ENCODE results near the gene NRIP1. TPM values are rescaled to one million over a fixed set of nuclear protein-coding genes. Genes with fewer than 3 reads are reported as not detected.

The NRIP1 gene
- total and polyA plus RNA-seq, 10 of the 15 experiments (the other 5 are each of a cell fraction or from before 2014, with no cell fraction given) = 2.9 to 26.1 (median 9.3) TPM

GRCh38 chr21:15039607-15040299, 25.0 kb downstream of the NRIP1 start:
- POLR2A ChIA-PET = interaction anchor here (1.2 kb wide), 1 partner anchor 12 kb away, joined by 4 read pairs; no protein-coding TSS in a partner anchor
- Histone ChIP-seq H3K4me2 (ENCODE audit: control insufficient read depth, insufficient read depth) (no peak overlapping the region), H3K79me2 (ENCODE audit: control insufficient read depth, insufficient read depth, low read length) (peaks cover 3% of the 10 kb centered on the region), H3K27me3 (replicated peaks in 1 of 2; ENCODE audit: control insufficient read depth in 2 of 2, insufficient read depth in 2 of 2, low read length in 1 of 2) (no peaks in the 10 kb centered on the region), H3K9me3 (replicated peaks; ENCODE audit: control insufficient read depth, insufficient read depth, low read length) (no peaks in the 10 kb centered on the region; the same call in 2 of the 3 replicates), H4K20me1 (ENCODE audit: control insufficient read depth, insufficient read depth) (no peaks in the 10 kb centered on the region), H3K4me1 (ENCODE audit: control insufficient read depth, insufficient read depth, low read length) (no peaks in the 10 kb centered on the region), H3K27ac (ENCODE audit: control insufficient read depth, insufficient read depth) (no peak overlapping the region), H3K4me3 (no peak overlapping the region), H2AFZ (ENCODE audit: control insufficient read depth, low read depth, low read length) (no peak overlapping the region), H3K9ac (ENCODE audit: control insufficient read depth, insufficient read depth, low read length) (no peak overlapping the region), H3K36me3 (ENCODE audit: control insufficient read depth in 2 of 2, insufficient read depth in 2 of 2, low read length in 1 of 2) (peaks cover 0 to 2% of the 10 kb centered on the region in 2 experiments; a peak in 1 of 4 replicates)
- WGBS (ENCODE audit: insufficient coverage, insufficient replicate concordance, low lambda C conversion rate, missing lambda C conversion rate) = 30% methylated on average over 1 of the region's 1 CpG
- in situ Hi-C loops (cut with MboI) = loop anchor here (25.0 kb wide), 1 partner anchor 698 kb away; the partner anchor contains the start of gene USP25
- SMC1A ChIA-PET (ENCODE audit: uncharacterized antibody, unreplicated experiment) = interaction anchor here (0.8 to 2.1 kb wide), 4 partner anchors 9 to 26 kb away, joined by 3 to 5 read pairs (median 4); no protein-coding TSS in a partner anchor
- intact Hi-C loops (cut with micrococcal nuclease; ENCODE audit: unreplicated experiment) = no loop called here
- TF ChIP-seq BHLHE40 (IDR thresholded peaks at IDR 0.05; ENCODE audit: borderline replicate concordance in 1 of 2, low read depth in 2 of 2, low read length in 1 of 2) = no peak
- no peak for DNase-seq (ENCODE audit: low read depth, low spot score)
- ATAC-seq = no peak
- RAD21 ChIA-PET (ENCODE audit: unreplicated experiment) = interaction anchor here (1.0 to 1.1 kb wide), 2 partner anchors 10 to 12 kb away, joined by 3 to 8 read pairs; no protein-coding TSS in a partner anchor
- FAIRE-seq = no peak
- no TSS peak for BruUV-seq (replicated peaks)
- CTCF ChIA-PET = interaction anchor here (0.8 kb wide), 1 partner anchor 369 kb away, joined by 3 read pairs; no protein-coding TSS in a partner anchor

GRCh38 chr21:15037900-15038293, 26.9 kb downstream of the NRIP1 start:
- H3K4me3 ChIP-seq = no peak overlapping the region
- H4K20me1 ChIP-seq (ENCODE audit: control insufficient read depth, insufficient read depth) = no peaks in the 10 kb centered on the region
- WGBS (ENCODE audit: insufficient coverage, insufficient replicate concordance, low lambda C conversion rate, missing lambda C conversion rate) = 38% methylated on average over 1 of the region's 1 CpG
- in situ Hi-C loops (cut with MboI) = loop anchor here (25.0 kb wide), 1 partner anchor 699 kb away; the partner anchor contains the start of gene USP25
- ChIA-PET RAD21 (ENCODE audit: unreplicated experiment) (no interaction called here), SMC1A (ENCODE audit: uncharacterized antibody, unreplicated experiment) (no interaction called here), POLR2A (interaction anchor here (0.6 kb wide), 1 partner anchor 150 kb away, joined by 3 read pairs; no protein-coding TSS in a partner anchor), CTCF (no interaction called here)
- no peaks in the 10 kb centered on the region; the same call in 2 of the 3 replicates for H3K9me3 ChIP-seq (replicated peaks; ENCODE audit: control insufficient read depth, insufficient read depth, low read length)
- no peak overlapping the region for H3K9ac ChIP-seq (ENCODE audit: control insufficient read depth, insufficient read depth, low read length)
- no peaks in the 10 kb centered on the region for H3K4me1 ChIP-seq (ENCODE audit: control insufficient read depth, insufficient read depth, low read length)
- H2AFZ ChIP-seq (ENCODE audit: control insufficient read depth, low read depth, low read length) = no peak overlapping the region
- no peaks in the 10 kb centered on the region for H3K27me3 ChIP-seq (replicated peaks in 1 of 2; ENCODE audit: control insufficient read depth in 2 of 2, insufficient read depth in 2 of 2, low read length in 1 of 2)
- peaks cover 3% of the 10 kb centered on the region for H3K79me2 ChIP-seq (ENCODE audit: control insufficient read depth, insufficient read depth, low read length)
- H3K4me2 ChIP-seq (ENCODE audit: control insufficient read depth, insufficient read depth) = no peak overlapping the region
- intact Hi-C loops (cut with micrococcal nuclease; ENCODE audit: unreplicated experiment) = no loop called here
- no peak for FAIRE-seq
- H3K36me3 ChIP-seq (ENCODE audit: control insufficient read depth in 2 of 2, insufficient read depth in 2 of 2, low read length in 1 of 2) = peaks cover 0 to 2% of the 10 kb centered on the region in 2 experiments; a peak in 1 of 4 replicates
- ATAC-seq = no peak
- DNase-seq (ENCODE audit: low read depth, low spot score) = no peak
- H3K27ac ChIP-seq (ENCODE audit: control insufficient read depth, insufficient read depth) = no peak overlapping the region
- no TSS peak for BruUV-seq (replicated peaks)
- TF ChIP-seq ZBED1 (IDR thresholded peaks at IDR 0.05; ENCODE audit: borderline replicate concordance) = no peak
- TF ChIP-seq POU2F2 (IDR thresholded peaks at IDR 0.05; ENCODE audit: borderline replicate concordance, low read depth, low read length) = no peak
- no peak for TF ChIP-seq NRF1 (conservative IDR thresholded peaks at IDR 0.05; ENCODE audit: low read depth, low read length)
- TF ChIP-seq ATF7 (IDR thresholded peaks at IDR 0.05; ENCODE audit: low read depth) = no peak
- TF ChIP-seq DPF2 (IDR thresholded peaks at IDR 0.05) = no peak
- TF ChIP-seq HDGF (IDR thresholded peaks at IDR 0.05) = no peak
- TF ChIP-seq NFYA (IDR thresholded peaks at IDR 0.05; ENCODE audit: borderline replicate concordance, low read depth, low read length) = no peak
- no peak for TF ChIP-seq HSF1 (IDR thresholded peaks at IDR 0.05; ENCODE audit: low read depth, low read length)
- TF ChIP-seq SIN3A (IDR thresholded peaks at IDR 0.05; ENCODE audit: low read depth, low read length) = no peak
- TF ChIP-seq RELB (IDR thresholded peaks at IDR 0.05; ENCODE audit: low read depth) = no peak

Measured in GM12878 (cell line).